GM12872 (cell line): ENCODE measurements around the gene PRM1.

Experiments
- CTCF ChIP-seq: IDR thresholded peaks from 3 replicates; pipeline ENCODE4 v1.5.1; 2011; ENCODE audit warnings: low read depth, mild to moderate bottlenecking, low read length, moderate library complexity; ENCODE audit not compliant: insufficient read depth

PRM1 gene

GRCh38 chr16:11236461-11237254, 44.5 kb downstream of the PRM1 start:
- no peak for TF ChIP-seq CTCF

DNA sequence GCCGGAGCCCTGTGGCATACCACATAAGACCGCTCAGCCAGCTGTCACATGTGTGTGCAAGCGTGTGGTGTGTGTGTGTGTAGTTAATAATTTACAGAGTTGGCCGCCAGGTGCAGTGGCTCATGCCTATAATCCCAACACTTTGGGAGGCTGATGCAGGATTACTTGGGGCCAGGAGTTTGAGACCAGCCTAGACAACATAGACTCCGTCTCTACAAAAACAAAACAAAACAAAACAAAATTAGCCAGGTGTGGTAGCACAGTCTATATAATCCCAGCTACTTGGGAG, 45.5 kb downstream of the PRM1 start:
- TF ChIP-seq CTCF: no peak

- no peak for TF ChIP-seq CTCF
Observed at GRCh38 chr16:11234884-11235702, 46.0 kb downstream of the PRM1 start.

GRCh38 chr16:11233727-11234376, 47.3 kb downstream of the PRM1 start:
- no peak for TF ChIP-seq CTCF

- TF ChIP-seq CTCF: 0 out of 3 replicates have a peak, but pooled peaks have one; percentile 3
Observed at GRCh38 chr16:11232852-11233726, 48.0 kb downstream of the PRM1 start.

GRCh38 chr16:11232302-11232851, 48.8 kb downstream of the PRM1 start:
- TF ChIP-seq CTCF: no peak
